ENCODE results near the gene GTPBP4. TPM values are rescaled to one million over a fixed set of nuclear protein-coding genes. Genes with fewer than 3 reads are reported as not detected.

The GTPBP4 gene
- total RNA-seq, 1 experiment from 2014 or later: 62.5 TPM

- DNase-seq: no peak
- Histone ChIP-seq H3K4me1 (replicated peaks; ENCODE audit: insufficient read depth) (no peaks in the 10 kb centered on the region), H4K20me1 (ENCODE audit: insufficient read depth) (no peaks in the 10 kb centered on the region), H3K27ac (no peak overlapping the region), H3K27me3 (ENCODE audit: insufficient read depth, low read depth) (peaks cover 35% of the 10 kb centered on the region; the same call in 1 of the 2 replicates), H3K79me2 (ENCODE audit: low read depth) (no peaks in the 10 kb centered on the region), H3K36me3 (ENCODE audit: low read depth) (no peaks in the 10 kb centered on the region), H3K4me3 (no peak overlapping the region), H2AFZ (no peak overlapping the region), H3K9me2 (ENCODE audit: insufficient read depth) (no peaks in the 10 kb centered on the region), H3K9me3 (ENCODE audit: insufficient read depth, low read depth) (no peaks in the 10 kb centered on the region), H3K4me2 (no peak overlapping the region), H3F3A (ENCODE audit: insufficient read depth, low read depth) (no peaks in the 10 kb centered on the region)
- intact Hi-C loops (cut with micrococcal nuclease; ENCODE audit: unreplicated experiment): no loop called here
- BruUV-seq (replicated peaks): no TSS peak
- ChIA-PET POLR2A (ENCODE audit: unreplicated experiment) (no interaction called here), CTCF (no interaction called here)
- TF ChIP-seq EZH2 (IDR thresholded peaks at IDR 0.05; ENCODE audit: low read depth) (no peak), CTCF (conservative IDR thresholded peaks at IDR 0.05) (no peak)
These were observed 32.4 kb upstream of the GTPBP4 start for GRCh38 chr10:955820-956217.

GRCh38 chr10:958106-958505 lies 30.1 kb upstream of the GTPBP4 start:
- BruUV-seq (replicated peaks): no TSS peak
- no peak for DNase-seq
- H3K9me3 ChIP-seq (ENCODE audit: insufficient read depth, low read depth): no peaks in the 10 kb centered on the region
- H3K27me3 ChIP-seq (ENCODE audit: insufficient read depth, low read depth): peaks cover 32% of the 10 kb centered on the region; the same call in 1 of the 2 replicates
- intact Hi-C loops (cut with micrococcal nuclease; ENCODE audit: unreplicated experiment): no loop called here
- no peaks in the 10 kb centered on the region for H4K20me1 ChIP-seq (ENCODE audit: insufficient read depth)
- no peaks in the 10 kb centered on the region for H3F3A ChIP-seq (ENCODE audit: insufficient read depth, low read depth)
- TF ChIP-seq CTCF (conservative IDR thresholded peaks at IDR 0.05): no peak
- TF ChIP-seq EZH2 (IDR thresholded peaks at IDR 0.05; ENCODE audit: low read depth): no peak
- no peak overlapping the region for H3K4me3 ChIP-seq
- H2AFZ ChIP-seq: no peak overlapping the region
- no peak overlapping the region for H3K4me2 ChIP-seq
- ChIA-PET CTCF (no interaction called here), POLR2A (ENCODE audit: unreplicated experiment) (no interaction called here)
- H3K4me1 ChIP-seq (replicated peaks; ENCODE audit: insufficient read depth): no peaks in the 10 kb centered on the region
- no peaks in the 10 kb centered on the region for H3K36me3 ChIP-seq (ENCODE audit: low read depth)
- no peak overlapping the region for H3K27ac ChIP-seq
- H3K79me2 ChIP-seq (ENCODE audit: low read depth): no peaks in the 10 kb centered on the region
- no peaks in the 10 kb centered on the region for H3K9me2 ChIP-seq (ENCODE audit: insufficient read depth)

GRCh38 chr10:958856-959255 lies 29.4 kb upstream of the GTPBP4 start:
- H3K79me2 ChIP-seq (ENCODE audit: low read depth): no peaks in the 10 kb centered on the region
- H3F3A ChIP-seq (ENCODE audit: insufficient read depth, low read depth): no peaks in the 10 kb centered on the region
- H4K20me1 ChIP-seq (ENCODE audit: insufficient read depth): no peaks in the 10 kb centered on the region
- no peak overlapping the region for H3K4me3 ChIP-seq
- DNase-seq: no peak
- no TSS peak for BruUV-seq (replicated peaks)
- H3K27me3 ChIP-seq (ENCODE audit: insufficient read depth, low read depth): peaks cover 27% of the 10 kb centered on the region; the same call in 1 of the 2 replicates
- CTCF ChIA-PET: no interaction called here
- no peaks in the 10 kb centered on the region for H3K36me3 ChIP-seq (ENCODE audit: low read depth)
- no peaks in the 10 kb centered on the region for H3K4me1 ChIP-seq (replicated peaks; ENCODE audit: insufficient read depth)
- POLR2A ChIA-PET (ENCODE audit: unreplicated experiment): no interaction called here
- no peaks in the 10 kb centered on the region for H3K9me2 ChIP-seq (ENCODE audit: insufficient read depth)
- H3K4me2 ChIP-seq: no peak overlapping the region
- intact Hi-C loops (cut with micrococcal nuclease; ENCODE audit: unreplicated experiment): no loop called here
- H2AFZ ChIP-seq: no peak overlapping the region
- no peak overlapping the region for H3K27ac ChIP-seq
- no peak for TF ChIP-seq CTCF (conservative IDR thresholded peaks at IDR 0.05)
- no peak for TF ChIP-seq EZH2 (IDR thresholded peaks at IDR 0.05; ENCODE audit: low read depth)
- no peaks in the 10 kb centered on the region for H3K9me3 ChIP-seq (ENCODE audit: insufficient read depth, low read depth)

All from PC-9 (cell line).